GM18526 (cell line): ENCODE measurements around the gene SLC41A1.

Source experiments
- POLR2A ChIP-seq: IDR thresholded peaks from 3 replicates; pipeline ENCODE4 v1.6.1; 2011; ENCODE audit not compliant: insufficient read length; ENCODE audit errors: extremely low read depth

Gene SLC41A1

DNA sequence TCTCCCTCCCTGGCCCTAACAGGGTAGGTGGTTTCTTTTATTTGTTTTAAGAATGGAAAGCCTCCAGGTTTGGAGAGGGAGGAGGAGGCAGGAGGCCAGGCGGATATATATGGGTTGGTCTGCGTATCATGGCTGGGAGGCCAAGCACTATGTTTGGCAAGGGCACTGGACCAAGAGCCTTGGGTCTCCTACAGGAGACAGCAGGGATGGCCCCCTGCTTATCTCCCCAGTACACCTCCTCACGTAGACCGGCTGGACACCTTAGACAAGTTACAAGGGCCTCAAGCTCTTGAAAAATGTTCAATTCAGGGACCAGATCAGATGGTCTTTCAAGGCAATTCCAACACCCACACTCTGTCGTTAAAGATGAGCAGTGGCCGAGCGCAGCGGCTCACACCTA, 10.9 kb downstream of the SLC41A1 start:
- no peak for TF ChIP-seq POLR2A

DNA sequence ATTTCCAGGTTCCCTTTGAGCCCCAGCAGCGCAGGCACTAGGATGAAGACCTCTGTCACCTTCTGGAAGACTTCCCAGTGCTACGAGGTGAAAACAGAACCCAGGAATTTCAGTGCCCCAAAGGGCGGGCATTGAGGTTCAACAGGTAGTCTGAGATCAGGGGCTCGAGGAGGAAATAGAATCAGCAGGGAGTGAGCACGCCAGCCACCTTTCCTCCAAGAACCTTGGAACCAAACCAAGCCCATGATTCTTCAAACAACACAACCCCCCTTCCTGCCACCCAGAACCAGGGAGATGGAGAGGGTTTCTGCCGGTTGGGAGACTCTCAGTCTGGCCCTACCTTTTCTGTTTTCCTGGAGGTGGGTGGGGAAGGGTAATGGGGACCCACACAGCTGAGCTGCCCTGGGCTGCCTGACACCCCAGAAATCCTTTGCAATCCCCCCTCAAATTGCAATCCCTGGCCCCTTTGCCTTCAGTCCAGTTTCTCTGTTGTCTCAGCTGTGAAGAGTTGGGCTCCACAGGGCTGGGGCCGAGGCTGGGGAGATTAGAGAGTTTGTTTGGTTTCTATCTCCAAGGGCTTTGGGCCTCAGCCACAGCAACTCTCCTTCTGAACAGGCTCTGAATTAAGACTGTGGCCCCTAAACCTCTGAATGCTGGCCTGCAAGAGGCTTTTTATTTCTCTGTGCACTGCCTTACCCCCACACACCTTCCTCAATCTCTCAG, 11.9 kb downstream of the SLC41A1 start:
- TF ChIP-seq POLR2A, result no peak

DNA sequence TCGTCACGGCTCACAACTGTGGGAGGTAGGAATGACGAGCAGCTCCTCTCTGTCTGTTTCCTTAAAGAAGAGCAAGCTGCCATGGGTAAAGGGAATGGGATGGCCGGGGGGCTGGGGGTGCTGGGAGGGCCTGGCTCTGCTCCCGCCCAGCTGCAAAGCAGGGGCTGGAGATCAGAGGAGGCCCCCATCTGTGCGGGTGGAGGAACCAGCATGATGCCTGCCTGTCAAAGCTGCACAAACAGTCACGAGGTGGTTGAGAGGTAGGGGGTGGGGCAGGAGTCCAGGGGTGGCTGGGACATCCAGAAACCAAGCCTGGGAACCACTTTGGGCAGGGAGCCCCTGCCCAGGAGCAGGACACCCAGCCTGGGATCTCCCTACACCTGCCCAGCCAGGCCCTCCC, 12.6 kb downstream of the SLC41A1 start:
- TF ChIP-seq POLR2A, result no peak

DNA sequence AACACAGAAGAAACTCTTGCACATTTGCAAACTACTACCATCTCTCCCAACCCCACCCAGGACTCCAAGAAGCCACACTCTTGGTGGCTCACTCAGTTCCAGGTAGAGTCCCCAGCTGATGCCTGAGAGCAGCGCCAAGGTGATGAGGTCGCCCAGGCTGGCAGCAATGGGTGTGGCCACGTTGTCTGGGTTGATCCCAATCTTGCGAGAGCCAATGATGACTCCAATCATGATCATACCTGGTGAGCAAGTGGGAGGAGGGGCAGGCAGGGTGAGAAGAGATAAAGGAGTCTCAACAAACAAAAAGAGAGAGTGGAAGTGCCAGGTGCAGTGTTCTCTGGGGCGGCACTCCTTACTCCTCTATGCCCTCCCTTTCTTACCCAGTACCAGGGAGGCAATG, 14.4 kb downstream of the SLC41A1 start:
- no peak for TF ChIP-seq POLR2A

GRCh38 chr1:205797168-205797567, 15.8 kb downstream of the SLC41A1 start:
- TF ChIP-seq POLR2A, result no peak

GRCh38 chr1:205794011-205794730, 18.8 kb downstream of the SLC41A1 start:
- no peak for TF ChIP-seq POLR2A

DNA sequence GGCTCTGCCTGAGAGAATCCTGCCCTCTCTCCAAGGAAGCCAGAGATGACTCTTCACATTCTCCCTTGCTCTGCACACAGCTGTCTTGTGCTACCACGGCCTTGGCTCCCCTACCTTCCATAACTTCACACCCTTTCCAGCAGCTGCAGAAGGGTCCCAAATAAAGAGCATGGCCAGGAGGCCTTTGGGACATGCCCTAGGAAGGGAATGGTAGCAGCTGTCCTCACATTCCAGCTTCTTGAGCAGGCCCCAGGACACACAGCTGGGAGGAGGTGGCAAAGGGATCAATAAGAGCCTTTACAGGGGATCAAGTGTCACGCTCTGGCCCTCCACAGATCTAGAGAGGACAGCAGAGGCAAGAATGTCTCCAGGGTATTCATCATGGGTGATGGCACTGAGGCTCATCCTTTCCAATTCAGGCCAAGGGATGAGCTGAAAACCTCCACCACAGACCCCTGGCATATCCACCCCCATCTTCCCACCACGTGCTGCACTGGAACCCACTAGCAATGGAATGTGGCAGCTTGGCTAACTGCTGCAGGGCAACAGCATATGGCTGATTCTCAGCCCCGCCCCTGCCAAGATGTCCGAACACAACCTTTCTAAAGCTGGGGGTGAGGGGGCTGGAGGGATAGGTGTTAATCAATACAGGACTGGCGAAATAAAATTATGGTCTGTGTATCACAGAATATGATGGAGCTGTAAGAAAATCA, 19.9 kb downstream of the SLC41A1 start:
- no peak for TF ChIP-seq POLR2A

DNA sequence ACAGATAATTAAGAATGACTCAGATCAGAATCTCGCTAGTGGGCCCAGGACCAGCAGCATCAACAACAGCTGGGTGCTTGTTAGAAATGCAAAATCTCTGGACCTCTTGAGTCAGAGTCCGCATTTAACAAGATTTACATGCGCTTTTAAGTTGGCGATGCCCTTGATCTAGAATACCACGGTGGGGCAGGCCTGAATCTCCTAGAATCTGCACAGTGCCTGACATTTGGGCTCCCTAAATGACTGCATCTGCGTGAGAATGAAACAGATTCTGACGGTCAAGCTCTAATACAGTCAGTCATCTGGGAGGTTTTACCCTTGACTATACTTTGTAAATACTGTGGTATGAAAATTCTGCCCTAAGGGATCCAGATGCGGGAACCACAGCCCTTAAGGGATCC, 20.5 kb downstream of the SLC41A1 start:
- no peak for TF ChIP-seq POLR2A

- TF ChIP-seq POLR2A, result no peak
Observed at GRCh38 chr1:205791568-205792180, 21.3 kb downstream of the SLC41A1 start.

DNA sequence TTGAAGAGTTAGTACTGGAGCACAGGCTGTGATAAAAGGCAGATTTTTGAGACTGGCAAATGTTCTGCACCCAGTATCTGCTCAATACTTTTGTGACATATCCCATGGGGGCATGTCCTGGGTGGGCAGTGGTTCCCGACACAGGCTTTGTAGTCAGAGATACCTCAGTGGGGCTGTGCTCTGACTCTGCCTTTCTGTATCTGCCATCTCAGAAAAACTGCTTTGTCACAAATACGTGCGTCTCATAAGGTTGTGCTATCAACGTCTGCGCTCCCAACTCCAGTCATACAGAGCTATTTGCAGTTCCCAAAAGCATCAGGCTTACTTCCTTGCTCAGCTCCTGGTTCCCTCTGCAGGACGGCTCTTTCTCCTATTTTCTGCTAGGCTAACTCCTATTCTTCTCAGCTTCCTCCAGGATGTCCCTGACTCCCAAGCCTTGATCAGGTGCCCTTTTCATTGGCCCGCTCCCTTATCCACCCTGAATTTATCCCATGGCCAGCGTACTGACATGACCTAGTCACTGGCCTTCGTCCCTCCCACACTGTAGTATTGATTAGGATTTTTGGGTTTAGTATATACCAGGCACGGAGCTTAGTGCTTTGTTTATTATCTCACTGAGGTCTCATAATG, 25.6 kb downstream of the SLC41A1 start:
- TF ChIP-seq POLR2A, result no peak

DNA sequence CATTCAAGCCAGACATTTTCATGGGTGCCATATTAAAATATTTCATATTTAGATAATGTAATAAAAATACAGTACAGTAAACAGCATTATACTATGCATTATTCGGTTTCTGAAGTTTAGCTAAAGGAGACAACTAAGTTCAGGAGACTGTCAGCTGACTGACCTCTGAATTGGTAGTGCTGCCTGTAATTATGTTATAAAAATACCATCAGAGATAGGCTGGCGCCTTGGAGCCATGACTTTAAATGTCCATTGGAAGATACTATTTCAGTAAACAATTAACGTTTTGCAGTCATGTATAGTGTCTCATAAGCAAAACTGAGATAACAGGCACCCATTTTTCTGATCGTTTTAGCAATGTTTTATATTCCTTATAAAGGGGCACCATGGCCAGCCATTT, 26.4 kb downstream of the SLC41A1 start:
- TF ChIP-seq POLR2A, result no peak

DNA sequence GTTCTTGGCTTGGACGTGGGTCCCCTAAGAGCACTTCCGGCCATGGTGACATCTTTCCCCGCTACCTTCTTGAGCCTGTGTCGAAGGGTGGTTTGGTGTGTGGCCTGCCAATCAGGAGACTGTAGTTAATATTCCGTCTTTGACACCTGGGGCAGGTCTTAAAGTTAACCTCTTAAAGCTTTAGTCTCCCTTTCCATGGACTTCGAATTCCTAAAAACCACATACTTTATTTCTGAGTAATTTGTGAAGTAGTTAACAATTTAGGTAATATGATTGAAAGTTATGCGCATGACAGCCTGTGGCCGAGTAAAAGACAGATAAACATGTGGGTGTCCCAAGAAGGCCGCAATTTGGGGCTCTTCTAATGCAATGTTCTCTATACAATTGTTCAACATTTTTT, 27.6 kb downstream of the SLC41A1 start:
- TF ChIP-seq POLR2A, result no peak

- TF ChIP-seq POLR2A, result no peak
Observed at GRCh38 chr1:205783904-205784303, 29.1 kb downstream of the SLC41A1 start.

DNA sequence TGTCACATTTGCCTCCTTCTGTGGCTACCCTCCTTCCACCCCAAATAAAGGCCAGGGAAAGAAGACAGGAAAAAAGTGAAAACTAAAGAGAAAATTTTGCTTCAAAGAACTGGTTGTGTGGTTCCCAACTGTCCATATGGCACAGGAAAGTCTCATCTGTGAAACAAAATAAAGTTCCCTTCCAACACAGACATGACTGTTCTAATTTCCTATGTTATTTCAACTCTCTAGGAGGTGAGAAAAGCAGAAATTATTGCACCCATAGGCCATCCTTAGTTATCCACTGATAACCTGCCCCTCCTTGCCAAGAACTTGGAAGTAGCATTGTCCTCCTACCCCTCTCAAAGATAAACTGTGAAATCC, 29.6 kb downstream of the SLC41A1 start:
- no peak for TF ChIP-seq POLR2A
